HCT116 (cell line): ENCODE measurements around the gene LPAR3.

Experiments
- POLR2AphosphoS5 ChIP-seq: IDR thresholded peaks from 2 replicates; pipeline ENCODE4 v1.6.1; 2011; ENCODE audit warnings: mild to moderate bottlenecking, low read depth, low read length, moderate library complexity
- TF ChIP-seq, protein P1 (sequence below), 3 experiments: fragments of 200-600 bp in 1 of 3; sonication (generic) in 1 of 3; IDR thresholded peaks in 2 of 3; conservative IDR thresholded peaks in 1 of 3; 2 replicates each; pipeline ENCODE4 v1.5.1; 2012 to 2017; ENCODE audit warnings: low read depth in 2 of 3, low read length in 2 of 3, antibody characterized with exemption in 1 of 3, borderline replicate concordance in 1 of 3, control low read depth in 1 of 3, mild to moderate bottlenecking in 1 of 3, mixed read lengths in 1 of 3, mixed run types in 1 of 3, moderate library complexity in 1 of 3; ENCODE audit not compliant: insufficient read depth in 1 of 3

DNA sequence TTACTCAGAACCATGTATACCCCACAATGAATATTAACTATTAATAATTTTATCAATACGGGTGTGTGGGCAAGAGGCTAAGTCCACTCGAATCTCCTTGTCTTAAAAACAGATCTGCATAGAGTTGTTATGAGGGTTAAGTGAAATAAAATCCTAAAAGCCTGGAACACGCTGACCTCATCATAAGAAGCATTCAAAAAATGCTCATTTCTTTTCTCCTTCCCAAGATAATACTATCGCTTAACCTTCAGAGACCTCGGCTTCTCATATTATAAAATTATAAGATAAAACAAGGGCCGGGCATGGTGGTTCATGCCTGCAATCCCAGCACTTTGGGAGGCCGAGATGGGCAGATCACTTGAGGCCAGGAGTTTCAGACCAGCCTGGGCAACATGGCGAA, 35.1 kb downstream of the LPAR3 start:
- no peak for TF ChIP-seq POLR2AphosphoS5
- TF ChIP-seq, protein P1, sequence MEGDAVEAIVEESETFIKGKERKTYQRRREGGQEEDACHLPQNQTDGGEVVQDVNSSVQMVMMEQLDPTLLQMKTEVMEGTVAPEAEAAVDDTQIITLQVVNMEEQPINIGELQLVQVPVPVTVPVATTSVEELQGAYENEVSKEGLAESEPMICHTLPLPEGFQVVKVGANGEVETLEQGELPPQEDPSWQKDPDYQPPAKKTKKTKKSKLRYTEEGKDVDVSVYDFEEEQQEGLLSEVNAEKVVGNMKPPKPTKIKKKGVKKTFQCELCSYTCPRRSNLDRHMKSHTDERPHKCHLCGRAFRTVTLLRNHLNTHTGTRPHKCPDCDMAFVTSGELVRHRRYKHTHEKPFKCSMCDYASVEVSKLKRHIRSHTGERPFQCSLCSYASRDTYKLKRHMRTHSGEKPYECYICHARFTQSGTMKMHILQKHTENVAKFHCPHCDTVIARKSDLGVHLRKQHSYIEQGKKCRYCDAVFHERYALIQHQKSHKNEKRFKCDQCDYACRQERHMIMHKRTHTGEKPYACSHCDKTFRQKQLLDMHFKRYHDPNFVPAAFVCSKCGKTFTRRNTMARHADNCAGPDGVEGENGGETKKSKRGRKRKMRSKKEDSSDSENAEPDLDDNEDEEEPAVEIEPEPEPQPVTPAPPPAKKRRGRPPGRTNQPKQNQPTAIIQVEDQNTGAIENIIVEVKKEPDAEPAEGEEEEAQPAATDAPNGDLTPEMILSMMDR (IDR thresholded peaks at IDR 0.05 in 2 of 3, conservative IDR thresholded peaks at IDR 0.05 in 1 of 3; ENCODE audit: borderline replicate concordance in 1 of 3, insufficient read depth in 1 of 3, low read depth in 2 of 3, low read length in 2 of 3), result no peak
